NB4 (cell line): Measurements from ENCODE around the gene AFF3.

Experiments
- DNase-seq: peaks from one replicate; pipeline ENCODE4 v3.0.0; 2010; ENCODE audit warnings: low read depth
- H3K4me3 ChIP-seq: one replicate; pipeline ENCODE4 v1.5.1; 2011; ENCODE audit warnings: mild to moderate bottlenecking, low read depth, low read length, moderate library complexity
- MYC ChIP-seq: IDR thresholded peaks from 2 replicates; pipeline ENCODE4 v1.6.1; 2011; ENCODE audit warnings: low read depth, low read length
- POLR2A ChIP-seq: IDR thresholded peaks from 2 replicates; pipeline ENCODE4 v1.6.1; 2011; ENCODE audit warnings: mild to moderate bottlenecking; ENCODE audit not compliant: insufficient read length; ENCODE audit errors: extremely low read depth
- TF ChIP-seq, protein P1 (sequence below): IDR thresholded peaks from 2 replicates; pipeline ENCODE4 v1.6.1; 2011; ENCODE audit warnings: low read depth, low read length
- TF ChIP-seq, protein P2 (sequence below): IDR thresholded peaks from one replicate; pipeline ENCODE4 v1.5.1; 2012; ENCODE audit warnings: low read depth, low read length

The AFF3 gene

DNA sequence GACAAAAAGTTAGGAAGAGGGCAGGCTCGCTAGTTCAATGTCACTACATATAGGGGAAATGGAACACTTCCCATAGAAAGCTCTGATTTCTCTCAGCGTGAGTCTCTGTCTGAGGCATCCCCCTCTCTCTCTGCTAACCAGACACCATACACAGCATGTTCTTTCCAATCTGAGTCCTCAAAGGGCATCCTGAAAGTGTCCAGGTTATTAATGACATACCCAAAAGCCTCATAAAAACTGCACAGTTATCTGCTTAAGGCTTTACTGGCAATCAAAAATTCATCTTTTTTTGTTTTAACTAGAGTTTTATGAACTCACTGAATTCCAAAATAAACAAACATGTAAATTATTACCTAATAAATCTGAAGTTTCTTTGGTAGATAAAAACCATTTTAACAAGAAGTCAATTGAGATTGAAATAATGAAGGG lies 137.4 kb downstream of the AFF3 start:
- no peak overlapping the region for H3K4me3 ChIP-seq
- no peak for DNase-seq
- TF ChIP-seq POLR2A, result no peak
- TF ChIP-seq, protein P1, sequence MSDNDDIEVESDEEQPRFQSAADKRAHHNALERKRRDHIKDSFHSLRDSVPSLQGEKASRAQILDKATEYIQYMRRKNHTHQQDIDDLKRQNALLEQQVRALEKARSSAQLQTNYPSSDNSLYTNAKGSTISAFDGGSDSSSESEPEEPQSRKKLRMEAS, result no peak
- TF ChIP-seq, protein P2, sequence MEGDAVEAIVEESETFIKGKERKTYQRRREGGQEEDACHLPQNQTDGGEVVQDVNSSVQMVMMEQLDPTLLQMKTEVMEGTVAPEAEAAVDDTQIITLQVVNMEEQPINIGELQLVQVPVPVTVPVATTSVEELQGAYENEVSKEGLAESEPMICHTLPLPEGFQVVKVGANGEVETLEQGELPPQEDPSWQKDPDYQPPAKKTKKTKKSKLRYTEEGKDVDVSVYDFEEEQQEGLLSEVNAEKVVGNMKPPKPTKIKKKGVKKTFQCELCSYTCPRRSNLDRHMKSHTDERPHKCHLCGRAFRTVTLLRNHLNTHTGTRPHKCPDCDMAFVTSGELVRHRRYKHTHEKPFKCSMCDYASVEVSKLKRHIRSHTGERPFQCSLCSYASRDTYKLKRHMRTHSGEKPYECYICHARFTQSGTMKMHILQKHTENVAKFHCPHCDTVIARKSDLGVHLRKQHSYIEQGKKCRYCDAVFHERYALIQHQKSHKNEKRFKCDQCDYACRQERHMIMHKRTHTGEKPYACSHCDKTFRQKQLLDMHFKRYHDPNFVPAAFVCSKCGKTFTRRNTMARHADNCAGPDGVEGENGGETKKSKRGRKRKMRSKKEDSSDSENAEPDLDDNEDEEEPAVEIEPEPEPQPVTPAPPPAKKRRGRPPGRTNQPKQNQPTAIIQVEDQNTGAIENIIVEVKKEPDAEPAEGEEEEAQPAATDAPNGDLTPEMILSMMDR, result no peak

- TF ChIP-seq, protein P2, result no peak
- TF ChIP-seq, protein P1, result no peak
- TF ChIP-seq POLR2A (no peak), MYC (no peak)
- DNase-seq, result no peak
- H3K4me3 ChIP-seq, result no peak overlapping the region
Measured at GRCh38 chr2:100004348-100004884, 138.0 kb downstream of the AFF3 start.

- TF ChIP-seq POLR2A, result no peak
- TF ChIP-seq, protein P1, result no peak
- no peak for TF ChIP-seq MYC
- TF ChIP-seq, protein P2, result no peak
- H3K4me3 ChIP-seq, result no peak overlapping the region
- no peak for DNase-seq
Measured at GRCh38 chr2:100002059-100002458, 140.3 kb downstream of the AFF3 start.

- H3K4me3 ChIP-seq, result no peak overlapping the region
- DNase-seq, result no peak
- TF ChIP-seq, protein P1, result no peak
- TF ChIP-seq MYC (no peak), POLR2A (no peak)
- TF ChIP-seq, protein P2, result no peak
Measured at GRCh38 chr2:100000915-100001707, 141.3 kb downstream of the AFF3 start.

DNA sequence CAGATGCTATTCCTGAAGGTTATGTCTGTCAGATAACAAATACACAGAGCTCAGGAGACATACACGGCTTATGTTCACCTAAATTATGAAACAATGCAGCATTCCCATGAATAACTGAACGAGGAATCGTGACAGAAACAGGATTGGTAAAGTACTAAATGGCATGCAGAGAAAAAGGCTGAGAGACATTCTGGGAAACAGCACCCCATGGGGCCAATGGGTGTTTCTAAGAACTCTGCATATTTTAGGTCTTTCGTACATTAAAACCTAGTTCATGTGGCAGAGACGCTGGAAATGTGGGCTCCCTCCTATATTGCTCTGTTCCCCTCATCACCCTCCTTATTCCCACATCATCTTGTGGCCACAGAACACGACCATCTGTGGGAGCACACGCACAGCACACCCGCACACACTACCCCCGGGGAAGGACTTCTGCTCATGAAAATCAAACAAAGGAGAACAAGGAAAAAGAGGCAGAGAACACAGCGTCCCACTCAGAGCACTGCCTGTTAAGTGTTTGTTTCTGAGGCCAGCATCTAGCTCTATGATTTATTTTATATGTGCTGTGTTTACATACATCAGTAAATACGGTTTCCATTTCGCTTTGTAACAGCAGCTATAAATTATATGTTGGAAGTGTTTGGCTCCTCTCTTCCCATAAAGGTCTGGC lies 143.6 kb downstream of the AFF3 start:
- TF ChIP-seq, protein P1, result no peak
- TF ChIP-seq MYC (no peak), POLR2A (no peak)
- TF ChIP-seq, protein P2, result no peak
- no peak overlapping the region for H3K4me3 ChIP-seq
- no peak for DNase-seq
